BE2C (cell line): ENCODE measurements around the gene PSMA8.
"Not testable (repeated sequence)": the region's sequence is repeated elsewhere in the genome, so short reads cannot be mapped to it uniquely, and the experiment has no call there.

Experiments used
- DNase-seq: peaks from one replicate; pipeline ENCODE4 v3.0.0-alpha.2; 2020
- H3K27me3 ChIP-seq: fragments of 250-450 bp; sonication (Bioruptor Pico); 2 replicates; pipeline ENCODE4 v1.5.1; 2020; ENCODE audit warnings: mild to moderate bottlenecking
- H3K36me3 ChIP-seq: fragments of 250-450 bp; sonication (Bioruptor Pico); 2 replicates; pipeline ENCODE4 v1.5.1; 2020; ENCODE audit warnings: mild to moderate bottlenecking
- H3K4me1 ChIP-seq: fragments of 250-450 bp; sonication (Bioruptor Pico); 2 replicates; pipeline ENCODE4 v1.5.1; 2020
- H3K4me3 ChIP-seq: 2 replicates; pipeline ENCODE4 v1.5.1; 2011; ENCODE audit warnings: low read depth, low read length
- H3K9me3 ChIP-seq: fragments of 250-450 bp; sonication (Bioruptor Pico); 2 replicates; pipeline ENCODE4 v1.5.1; 2020
- CTCF ChIP-seq: IDR thresholded peaks from 2 replicates; pipeline ENCODE4 v1.5.1; 2012; ENCODE audit warnings: mild to moderate bottlenecking, low read depth, low read length

Gene PSMA8

DNA sequence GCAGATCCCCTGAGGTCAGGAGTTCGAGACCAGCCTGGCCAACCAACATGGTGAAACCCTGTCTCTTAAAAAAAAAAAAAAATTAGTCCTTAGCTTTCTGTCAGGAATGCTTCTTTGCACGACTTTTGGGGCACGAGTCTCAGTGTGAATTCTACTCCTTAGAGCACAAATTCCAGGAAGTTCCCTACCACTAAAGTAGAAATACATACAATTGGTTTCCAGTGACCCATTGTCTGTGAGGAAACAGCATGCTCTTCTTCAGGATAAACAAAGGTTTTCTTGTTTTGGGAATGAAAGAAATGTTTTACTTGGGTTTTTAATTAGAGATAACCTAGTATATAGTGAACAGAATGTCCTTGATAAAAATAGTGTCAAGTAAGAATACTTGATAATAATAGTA, 23.7 kb downstream of the PSMA8 start:
- Histone ChIP-seq H3K9me3 (no peaks in the 10 kb centered on the region), H3K27me3 (no peaks in the 10 kb centered on the region), H3K4me1 (no peaks in the 10 kb centered on the region), H3K4me3 (no peak overlapping the region), H3K36me3 (no peaks in the 10 kb centered on the region)
- TF ChIP-seq CTCF, result no peak
- DNase-seq, result no peak

DNA sequence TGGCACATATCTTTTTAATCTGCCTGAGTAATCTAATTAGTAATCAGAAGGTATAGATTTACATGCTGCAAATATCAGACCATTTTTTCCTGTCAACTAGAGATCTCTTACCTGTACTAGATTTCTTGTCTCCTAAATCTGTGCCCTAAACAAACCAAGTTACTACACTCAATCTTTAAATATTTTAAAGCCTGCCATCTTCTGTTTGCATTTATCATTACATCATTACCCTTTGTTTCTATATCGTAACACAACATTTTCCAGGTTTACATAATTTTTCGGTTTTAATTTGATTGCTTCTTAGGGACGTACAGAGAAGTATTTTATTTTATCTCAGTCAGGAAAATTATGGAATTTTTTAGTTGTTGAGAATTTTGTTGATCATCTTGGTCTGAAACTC, 25.7 kb downstream of the PSMA8 start:
- Histone ChIP-seq H3K27me3 (no peaks in the 10 kb centered on the region), H3K36me3 (no peaks in the 10 kb centered on the region), H3K4me3 (no peak overlapping the region), H3K9me3 (no peaks in the 10 kb centered on the region), H3K4me1 (no peaks in the 10 kb centered on the region)
- no peak for DNase-seq
- no peak for TF ChIP-seq CTCF

DNA sequence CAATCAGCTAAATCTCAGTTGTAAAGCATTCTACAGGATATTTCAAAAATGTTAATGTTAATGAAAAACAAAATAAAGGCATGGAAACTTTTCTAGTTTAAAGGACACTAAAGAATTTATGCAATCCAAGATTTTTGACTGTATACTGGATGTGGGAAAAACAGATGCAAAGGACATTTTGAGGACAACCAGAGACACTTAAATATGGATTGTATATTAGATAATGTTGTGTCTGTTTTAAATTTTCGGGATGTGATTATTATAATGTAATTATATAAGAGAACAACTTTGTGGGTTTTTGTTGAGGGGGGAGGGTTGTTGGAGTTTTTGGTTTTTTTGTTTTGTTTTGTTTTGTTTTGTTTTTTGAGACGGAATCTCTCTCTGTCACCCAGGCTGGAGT, 30.9 kb downstream of the PSMA8 start:
- TF ChIP-seq CTCF, result no peak
- H3K27me3 ChIP-seq, result no peaks in the 10 kb centered on the region
- H3K9me3 ChIP-seq, result no peaks in the 10 kb centered on the region
- no peak overlapping the region for H3K4me3 ChIP-seq
- no peak for DNase-seq
- no peaks in the 10 kb centered on the region for H3K4me1 ChIP-seq
- no peaks in the 10 kb centered on the region for H3K36me3 ChIP-seq

DNA sequence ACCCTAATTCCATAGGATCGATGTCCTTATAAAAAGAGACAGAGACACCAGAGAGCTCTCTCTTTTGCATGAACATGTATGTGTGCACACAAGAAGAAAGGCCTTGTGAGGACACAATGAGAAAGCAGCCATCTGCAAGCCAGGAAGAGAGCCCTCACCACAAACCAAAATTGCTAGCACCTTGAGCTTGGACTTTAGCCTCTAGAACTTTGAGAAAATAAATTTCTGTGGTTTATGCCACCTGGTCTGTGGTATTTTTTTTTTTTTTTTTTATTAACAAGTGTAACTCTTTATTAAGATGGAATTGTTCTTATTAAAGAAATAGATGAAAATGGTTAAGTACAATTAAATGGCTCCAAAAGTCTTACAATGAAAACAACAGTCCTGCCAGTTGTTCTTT, 33.9 kb downstream of the PSMA8 start:
- H3K36me3 ChIP-seq, H3K4me3 ChIP-seq, H3K4me1 ChIP-seq, H3K9me3 ChIP-seq, H3K27me3 ChIP-seq, DNase-seq: not testable (repeated sequence)

GRCh38 chr18:26175481-26175880, 41.8 kb downstream of the PSMA8 start:
- no peak overlapping the region for H3K4me3 ChIP-seq
- TF ChIP-seq CTCF, result no peak
- no peak for DNase-seq
- no peaks in the 10 kb centered on the region for H3K9me3 ChIP-seq
- H3K4me1 ChIP-seq, result no peaks in the 10 kb centered on the region
- no peaks in the 10 kb centered on the region for H3K27me3 ChIP-seq
- H3K36me3 ChIP-seq, result no peaks in the 10 kb centered on the region

GRCh38 chr18:26176134-26176533, 42.5 kb downstream of the PSMA8 start:
- H3K36me3 ChIP-seq, result no peaks in the 10 kb centered on the region
- H3K9me3 ChIP-seq, result no peaks in the 10 kb centered on the region
- H3K4me3 ChIP-seq, result no peak overlapping the region
- no peak for DNase-seq
- H3K27me3 ChIP-seq, result no peaks in the 10 kb centered on the region
- H3K4me1 ChIP-seq, result no peaks in the 10 kb centered on the region
- no peak for TF ChIP-seq CTCF

DNA sequence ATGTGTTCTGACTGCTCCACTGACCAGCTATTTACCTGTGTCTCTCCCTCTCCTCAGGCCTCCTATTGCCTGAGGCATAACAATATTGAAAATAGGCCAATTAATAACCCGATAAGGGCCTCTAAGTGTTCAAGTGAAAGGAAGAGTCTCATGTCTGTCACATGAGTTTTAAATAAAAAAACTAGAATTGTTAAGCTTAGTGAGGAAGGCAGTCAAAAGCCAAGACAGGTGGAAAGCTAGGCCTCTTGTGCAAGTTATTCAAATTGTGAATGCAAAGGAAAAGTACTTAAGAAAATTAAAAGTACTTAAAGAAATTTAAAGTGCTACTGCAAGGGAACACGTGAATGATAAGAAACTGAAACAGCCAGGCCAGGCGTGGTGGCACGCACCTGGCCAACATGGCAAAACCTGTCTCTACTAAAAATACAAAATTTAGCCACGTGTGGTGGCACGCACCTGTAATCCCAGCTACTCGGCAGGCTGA, 47.7 kb downstream of the PSMA8 start:
- no peak overlapping the region for H3K4me3 ChIP-seq
- TF ChIP-seq CTCF, result no peak
- DNase-seq, result no peak
- H3K4me1 ChIP-seq, result no peaks in the 10 kb centered on the region
- H3K27me3 ChIP-seq, result no peaks in the 10 kb centered on the region
- H3K9me3 ChIP-seq, result no peaks in the 10 kb centered on the region
- no peaks in the 10 kb centered on the region for H3K36me3 ChIP-seq
